ENCODE measurements around the gene CHD9. TPM values are rescaled to one million over a fixed set of nuclear protein-coding genes. Genes with fewer than 3 reads are reported as not detected.
"Not testable (repeated sequence)": the region's sequence is repeated elsewhere in the genome, so short reads cannot be mapped to it uniquely, and the experiment has no call there.

The CHD9 gene
- total and polyA plus RNA-seq, 4 donors, result 6.2 to 46.6 (median 32.5) TPM

DNA sequence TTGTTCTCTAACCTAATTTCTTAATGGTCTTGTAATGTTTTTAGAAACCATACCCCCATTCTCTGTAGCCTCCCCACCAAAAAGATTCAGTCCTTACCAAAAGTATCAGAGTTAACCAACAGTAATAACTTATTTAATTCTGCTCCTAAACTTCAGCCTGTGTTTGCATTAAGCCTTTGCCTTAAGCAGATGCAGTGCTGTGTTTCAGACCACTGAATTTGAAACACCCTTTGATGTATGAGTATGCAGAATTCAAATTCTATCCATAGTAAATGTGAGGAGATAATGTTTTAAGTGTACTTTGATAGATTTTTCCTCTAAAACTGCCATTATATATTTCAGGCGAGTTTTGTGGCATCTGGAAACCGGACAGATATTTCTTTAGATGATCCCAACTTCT is 207.9 kb downstream of the CHD9 start:
- no peak for TF ChIP-seq SP1 (IDR thresholded peaks at IDR 0.05)
- TF ChIP-seq NR2F2 (IDR thresholded peaks at IDR 0.05), result no peak
- no peak for TF ChIP-seq HNF4A (conservative IDR thresholded peaks at IDR 0.05)
- H3K9ac ChIP-seq (ENCODE audit: low read depth in 1 of 2, low read length in 2 of 2), result no peak overlapping the region
- 91% methylated on average over 2 of the region's 2 CpGs for WGBS

DNA sequence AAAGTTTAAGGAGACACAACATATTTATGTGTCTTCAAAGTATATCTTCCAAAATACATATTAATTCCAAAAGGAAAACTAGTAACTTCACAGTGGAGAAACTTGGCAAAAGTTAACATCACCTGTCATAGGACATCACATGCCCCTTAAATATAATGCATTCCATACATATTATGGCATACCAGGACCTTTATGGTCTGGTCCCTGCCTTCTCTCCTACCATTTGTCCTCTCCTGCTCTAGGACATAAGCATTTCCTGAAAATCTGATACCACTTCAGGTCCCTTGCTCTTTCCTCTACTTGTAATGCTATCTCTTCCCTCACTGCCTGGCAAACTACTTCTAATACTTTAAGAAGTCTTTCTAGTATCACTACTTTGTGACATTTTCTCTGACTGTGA is 211.4 kb downstream of the CHD9 start:
- Histone ChIP-seq H3K27me3 (ENCODE audit: control insufficient read depth in 4 of 4, insufficient read depth in 4 of 4, low read length in 3 of 4) (no peaks in the 10 kb centered on the region), H3K4me1 (ENCODE audit: control insufficient read depth in 4 of 4, insufficient read depth in 4 of 4, low read length in 3 of 4) (no peaks in the 10 kb centered on the region), H3K4me3 (ENCODE audit: low read depth in 1 of 3, low read length in 3 of 3) (no peak overlapping the region), H3K36me3 (ENCODE audit: control insufficient read depth in 4 of 4, insufficient read depth in 3 of 4, low read depth in 1 of 4, low read length in 3 of 4) (peaks cover 6 to 39% (median 21%) of the 10 kb centered on the region in 4 donors), H3K27ac (ENCODE audit: low read depth in 1 of 2, low read length in 2 of 2) (no peak overlapping the region), H3K9me3 (ENCODE audit: control insufficient read depth in 4 of 4, low read length in 3 of 4) (no peaks in the 10 kb centered on the region), H3K9ac (ENCODE audit: low read depth in 1 of 2, low read length in 2 of 2) (no peak overlapping the region)
- no peak for TF ChIP-seq HNF4G (IDR thresholded peaks at IDR 0.05)
- no peak for TF ChIP-seq FOXA1 (IDR thresholded peaks at IDR 0.05)
- TF ChIP-seq, protein P1, sequence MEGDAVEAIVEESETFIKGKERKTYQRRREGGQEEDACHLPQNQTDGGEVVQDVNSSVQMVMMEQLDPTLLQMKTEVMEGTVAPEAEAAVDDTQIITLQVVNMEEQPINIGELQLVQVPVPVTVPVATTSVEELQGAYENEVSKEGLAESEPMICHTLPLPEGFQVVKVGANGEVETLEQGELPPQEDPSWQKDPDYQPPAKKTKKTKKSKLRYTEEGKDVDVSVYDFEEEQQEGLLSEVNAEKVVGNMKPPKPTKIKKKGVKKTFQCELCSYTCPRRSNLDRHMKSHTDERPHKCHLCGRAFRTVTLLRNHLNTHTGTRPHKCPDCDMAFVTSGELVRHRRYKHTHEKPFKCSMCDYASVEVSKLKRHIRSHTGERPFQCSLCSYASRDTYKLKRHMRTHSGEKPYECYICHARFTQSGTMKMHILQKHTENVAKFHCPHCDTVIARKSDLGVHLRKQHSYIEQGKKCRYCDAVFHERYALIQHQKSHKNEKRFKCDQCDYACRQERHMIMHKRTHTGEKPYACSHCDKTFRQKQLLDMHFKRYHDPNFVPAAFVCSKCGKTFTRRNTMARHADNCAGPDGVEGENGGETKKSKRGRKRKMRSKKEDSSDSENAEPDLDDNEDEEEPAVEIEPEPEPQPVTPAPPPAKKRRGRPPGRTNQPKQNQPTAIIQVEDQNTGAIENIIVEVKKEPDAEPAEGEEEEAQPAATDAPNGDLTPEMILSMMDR (IDR thresholded peaks at IDR 0.05; ENCODE audit: low read depth, low read length, missing input control), result no peak
- no peak for TF ChIP-seq FOXA2 (IDR thresholded peaks at IDR 0.05)
- TF ChIP-seq TAF1 (conservative IDR thresholded peaks at IDR 0.05), result no peak
- no peak for DNase-seq (ENCODE audit: low spot score)

More for the DNA sequence above, 207.9 kb downstream of the CHD9 start:
- H3K4me3 ChIP-seq (ENCODE audit: low read depth in 1 of 3, low read length in 3 of 3), result no peak overlapping the region
- H3K27ac ChIP-seq (ENCODE audit: low read depth in 1 of 2, low read length in 2 of 2), result no peak overlapping the region
- no peak for DNase-seq (ENCODE audit: low spot score)
- no peaks in the 10 kb centered on the region for H3K27me3 ChIP-seq (ENCODE audit: control insufficient read depth in 4 of 4, insufficient read depth in 4 of 4, low read length in 3 of 4)
- peaks cover 0 to 2% (median 0%) of the 10 kb centered on the region in 4 donors for H3K9me3 ChIP-seq (ENCODE audit: control insufficient read depth in 4 of 4, low read length in 3 of 4)
- H3K4me1 ChIP-seq (ENCODE audit: control insufficient read depth in 4 of 4, insufficient read depth in 4 of 4, low read length in 3 of 4), result no peaks in the 10 kb centered on the region
- H3K36me3 ChIP-seq (ENCODE audit: control insufficient read depth in 4 of 4, insufficient read depth in 3 of 4, low read depth in 1 of 4, low read length in 3 of 4), result peaks cover 2 to 33% (median 19%) of the 10 kb centered on the region in 4 donors

DNA sequence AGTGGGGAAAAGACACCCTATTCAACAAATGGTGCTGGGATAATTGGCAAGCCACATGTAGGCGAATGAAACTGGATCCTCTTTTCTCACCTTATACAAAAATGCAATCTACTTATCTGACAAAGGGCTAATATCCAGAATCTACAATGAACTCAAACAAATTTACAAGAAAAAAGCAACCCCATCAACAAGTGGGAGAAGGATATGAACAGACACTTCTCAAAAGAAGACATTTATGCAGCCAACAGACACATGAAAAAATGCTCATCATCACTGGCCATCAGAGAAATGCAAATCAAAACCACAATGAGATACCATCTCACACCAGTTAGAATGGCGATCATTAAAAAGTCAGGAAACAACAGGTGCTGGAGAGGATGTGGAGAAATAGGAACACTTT is 223.7 kb downstream of the CHD9 start:
- not testable (repeated sequence) for H3K27ac ChIP-seq (ENCODE audit: low read depth in 1 of 2, low read length in 2 of 2); H3K27me3 ChIP-seq (ENCODE audit: control insufficient read depth in 4 of 4, insufficient read depth in 4 of 4, low read length in 3 of 4); H3K9ac ChIP-seq (ENCODE audit: low read depth in 1 of 2, low read length in 2 of 2); H3K4me3 ChIP-seq (ENCODE audit: low read depth in 1 of 3, low read length in 3 of 3); H3K9me3 ChIP-seq (ENCODE audit: control insufficient read depth in 4 of 4, low read length in 3 of 4); H3K4me1 ChIP-seq (ENCODE audit: control insufficient read depth in 4 of 4, insufficient read depth in 4 of 4, low read length in 3 of 4); DNase-seq (ENCODE audit: low spot score)
- peaks cover 9 to 45% (median 32%) of the 10 kb centered on the region in 4 donors for H3K36me3 ChIP-seq (ENCODE audit: control insufficient read depth in 4 of 4, insufficient read depth in 3 of 4, low read depth in 1 of 4, low read length in 3 of 4)
- 97% methylated on average over 1 of the region's 2 CpGs for WGBS

DNA sequence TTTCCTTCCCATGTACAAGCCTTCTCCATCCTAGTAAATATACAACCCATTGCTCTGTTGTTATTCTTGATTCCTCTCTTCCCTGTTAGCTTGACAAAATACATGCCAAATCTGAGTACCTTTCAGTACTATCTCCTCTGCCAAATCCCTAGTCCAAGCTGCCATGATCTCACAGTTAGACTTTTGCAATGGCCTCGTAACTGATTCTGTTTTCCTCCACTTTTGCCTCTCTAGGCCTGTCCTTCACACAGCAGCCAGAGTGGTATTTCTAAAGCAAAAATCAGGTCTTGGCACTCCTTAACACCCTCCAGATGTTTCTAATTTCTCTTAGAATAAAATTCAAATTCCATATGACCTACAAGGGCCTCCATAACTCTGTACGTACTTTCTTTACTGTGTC is 226.5 kb downstream of the CHD9 start:
- Histone ChIP-seq H3K27ac (ENCODE audit: low read depth in 1 of 2, low read length in 2 of 2) (no peak overlapping the region), H3K36me3 (ENCODE audit: control insufficient read depth in 4 of 4, insufficient read depth in 3 of 4, low read depth in 1 of 4, low read length in 3 of 4) (peaks cover 7 to 39% (median 16%) of the 10 kb centered on the region in 4 donors), H3K27me3 (ENCODE audit: control insufficient read depth in 4 of 4, insufficient read depth in 4 of 4, low read length in 3 of 4) (no peaks in the 10 kb centered on the region), H3K4me3 (ENCODE audit: low read depth in 1 of 3, low read length in 3 of 3) (no peak overlapping the region), H3K9me3 (ENCODE audit: control insufficient read depth in 4 of 4, low read length in 3 of 4) (no peaks in the 10 kb centered on the region), H3K9ac (ENCODE audit: low read depth in 1 of 2, low read length in 2 of 2) (no peak overlapping the region), H3K4me1 (ENCODE audit: control insufficient read depth in 4 of 4, insufficient read depth in 4 of 4, low read length in 3 of 4) (peaks cover 0 to 3% (median 1%) of the 10 kb centered on the region in 4 donors)
- no peak for DNase-seq (ENCODE audit: low spot score)
- TF ChIP-seq RXRA (IDR thresholded peaks at IDR 0.05) (no peak), JUND (IDR thresholded peaks at IDR 0.05) (no peak), YY1 (IDR thresholded peaks at IDR 0.05) (no peak), TAF1 (conservative IDR thresholded peaks at IDR 0.05) (no peak), NR2F2 (IDR thresholded peaks at IDR 0.05) (no peak), HNF4G (IDR thresholded peaks at IDR 0.05) (no peak)
- TF ChIP-seq, protein P2, sequence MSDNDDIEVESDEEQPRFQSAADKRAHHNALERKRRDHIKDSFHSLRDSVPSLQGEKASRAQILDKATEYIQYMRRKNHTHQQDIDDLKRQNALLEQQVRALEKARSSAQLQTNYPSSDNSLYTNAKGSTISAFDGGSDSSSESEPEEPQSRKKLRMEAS (IDR thresholded peaks at IDR 0.05), result no peak
- 95% methylated on average over 2 of the region's 2 CpGs for WGBS

All from liver (tissue), 9 donors.